Gastrocnemius medialis (tissue), 4 donors: ENCODE results near the gene KCNIP1. TPM values are rescaled to one million over a fixed set of nuclear protein-coding genes. Genes with fewer than 3 reads are reported as not detected.

Experiments
- ATAC-seq, 2 donors: fragments of 150-250 bp; one replicate each; pipeline ENCODE4 v1.9.1; 2016
- DNase-seq, 2 donors: peaks; one replicate each; pipeline ENCODE4 v3.0.0-alpha.2; 2019
- H3K27ac ChIP-seq, 4 donors: fragments of 200-600 bp; sonication (generic); 1 replicate in 1 of 4; 2 replicates in 3 of 4; pipeline ENCODE4 v1.5.1; 2016 to 2018; ENCODE audit warnings: mild to moderate bottlenecking in 2 of 4, moderate library complexity in 1 of 4
- H3K27me3 ChIP-seq, 3 donors: fragments of 200-600 bp; sonication (generic) in 2 of 3; 1 replicate in 1 of 3; 2 replicates in 2 of 3; pipeline versions ENCODE4 v1.5.1 to v1.6.0; 2016 to 2019; ENCODE audit warnings: mild to moderate bottlenecking in 1 of 3, moderate library complexity in 1 of 3
- H3K36me3 ChIP-seq, 2 donors: fragments of 200-600 bp; sonication (generic) in 1 of 2; one replicate each; pipeline ENCODE4 v1.5.1; 2017 to 2018
- H3K4me1 ChIP-seq, 2 donors: fragments of 200-600 bp; sonication (generic) in 1 of 2; one replicate each; pipeline ENCODE4 v1.5.1; 2016 to 2017; ENCODE audit warnings: mild to moderate bottlenecking in 2 of 2
- H3K4me3 ChIP-seq, 4 donors: fragments of 200-600 bp; sonication (generic) in 3 of 4; 1 replicate in 1 of 4; 2 replicates in 3 of 4; pipeline ENCODE4 v1.5.1; 2016 to 2019; ENCODE audit warnings: mild to moderate bottlenecking in 2 of 4
- H3K9me3 ChIP-seq, 3 donors: fragments of 200-600 bp; sonication (generic) in 2 of 3; 1 replicate in 1 of 3; 2 replicates in 2 of 3; pipeline ENCODE4 v1.5.1; 2016 to 2019
- CTCF ChIP-seq, 5 experiments: fragments of 450-650 bp in 3 of 5; fragments of 200-600 bp in 2 of 5; sonication (generic) in 2 of 5; IDR thresholded peaks in 4 of 5; conservative IDR thresholded peaks in 1 of 5; 1 replicate in 4 of 5; 2 replicates in 1 of 5; pipeline ENCODE4 v1.5.1; 2016 to 2019; ENCODE audit warnings: antibody characterized with exemption in 5 of 5, mild to moderate bottlenecking in 3 of 5, moderate library complexity in 3 of 5
- POLR2A ChIP-seq, 2 donors: fragments of 450-650 bp; IDR thresholded peaks; one replicate each; pipeline ENCODE4 v1.6.1; 2017; ENCODE audit warnings: antibody characterized with exemption in 2 of 2, mild to moderate bottlenecking in 2 of 2, moderate library complexity in 2 of 2
- in situ Hi-C, 4 donors: fragments of 200-750 bp; cut with MboI; loops; one replicate each; pipeline versions ENCODE4 v1.15.0 to v1.8.0; 2017; ENCODE audit warnings: low sequenced_read_pairs in 4 of 4
- intact Hi-C: fragments of 100-400 bp; cut with DNase I; formaldehyde crosslinking; loops from one replicate; pipeline ENCODE4 v1.15.1; 2023; ENCODE audit warnings: low total_unique reads
- total RNA-seq, 4 donors: library from RNA; depleted of rRNA; stranded (reverse); fragments of >200 nt; gene quantifications; one replicate each; pipeline versions ENCODE4 v1.1.0 to v1.2.3, GENCODE V29; 2016

Gene KCNIP1
- total RNA-seq, 4 donors from 2014 or later, result not detected

GRCh38 chr5:170769898-170770416, 266.1 kb downstream of the KCNIP1 start:
- in situ Hi-C loops, result no loop called here
- ATAC-seq, result no peak
- no peak for DNase-seq
- H3K4me1 ChIP-seq, result no peaks in the 10 kb centered on the region
- H3K36me3 ChIP-seq, result no peaks in the 10 kb centered on the region
- H3K27me3 ChIP-seq, result no peaks in the 10 kb centered on the region
- TF ChIP-seq CTCF (IDR thresholded peaks at IDR 0.05 in 4 of 5, conservative IDR thresholded peaks at IDR 0.05 in 1 of 5) (no peak), POLR2A (IDR thresholded peaks at IDR 0.05) (no peak)
- H3K27ac ChIP-seq, result no peak overlapping the region
- no peaks in the 10 kb centered on the region for H3K9me3 ChIP-seq
- intact Hi-C loops, result no loop called here
- H3K4me3 ChIP-seq, result no peak overlapping the region

GRCh38 chr5:170771496-170771895, 267.7 kb downstream of the KCNIP1 start:
- DNase-seq, result no peak
- H3K4me3 ChIP-seq, result no peak overlapping the region
- no peak for ATAC-seq
- in situ Hi-C loops, result no loop called here
- no peaks in the 10 kb centered on the region for H3K4me1 ChIP-seq
- H3K9me3 ChIP-seq, result no peaks in the 10 kb centered on the region
- H3K27ac ChIP-seq, result no peak overlapping the region
- H3K36me3 ChIP-seq, result no peaks in the 10 kb centered on the region
- no peaks in the 10 kb centered on the region for H3K27me3 ChIP-seq
- intact Hi-C loops, result no loop called here
- TF ChIP-seq POLR2A (IDR thresholded peaks at IDR 0.05), result no peak
- TF ChIP-seq CTCF (IDR thresholded peaks at IDR 0.05 in 4 of 5, conservative IDR thresholded peaks at IDR 0.05 in 1 of 5), result no peak

- DNase-seq (no peak), ATAC-seq (no peak)
- Histone ChIP-seq H3K4me1 (no peaks in the 10 kb centered on the region), H3K36me3 (no peaks in the 10 kb centered on the region), H3K27ac (no peak overlapping the region), H3K9me3 (no peaks in the 10 kb centered on the region), H3K4me3 (no peak overlapping the region), H3K27me3 (no peaks in the 10 kb centered on the region)
- in situ Hi-C loops (no loop called here), intact Hi-C loops (no loop called here)
- TF ChIP-seq POLR2A (IDR thresholded peaks at IDR 0.05), result no peak
- TF ChIP-seq CTCF (IDR thresholded peaks at IDR 0.05 in 4 of 5, conservative IDR thresholded peaks at IDR 0.05 in 1 of 5), result no peak
Measured at GRCh38 chr5:170773024-170773985, 269.5 kb downstream of the KCNIP1 start.

- no peak overlapping the region for H3K27ac ChIP-seq
- intact Hi-C loops (no loop called here), in situ Hi-C loops (no loop called here)
- no peaks in the 10 kb centered on the region for H3K4me1 ChIP-seq
- ATAC-seq (no peak), DNase-seq (no peak)
- TF ChIP-seq POLR2A (IDR thresholded peaks at IDR 0.05) (no peak), CTCF (IDR thresholded peaks at IDR 0.05 in 4 of 5, conservative IDR thresholded peaks at IDR 0.05 in 1 of 5) (no peak)
- H3K9me3 ChIP-seq, result no peaks in the 10 kb centered on the region
- H3K4me3 ChIP-seq, result no peak overlapping the region
- no peaks in the 10 kb centered on the region for H3K36me3 ChIP-seq
- no peaks in the 10 kb centered on the region for H3K27me3 ChIP-seq
Measured at GRCh38 chr5:170774831-170775230, 271.0 kb downstream of the KCNIP1 start.
